Left forelimb (tissue), 1 donor: Measurements from ENCODE around the gene ERMN.

Experiments used
- DNase-seq: peaks from one replicate; pipeline ENCODE4 v3.0.0-alpha.2; 2018; ENCODE audit warnings: low spot score

ERMN gene

GRCh38 chr2:157329524-157329923 lies 3.9 kb upstream of the ERMN start:
- no peak for DNase-seq

- DNase-seq: peak; percentile 73
Observed at GRCh38 chr2:157327621-157328500, 2.2 kb upstream of the ERMN start.

DNA sequence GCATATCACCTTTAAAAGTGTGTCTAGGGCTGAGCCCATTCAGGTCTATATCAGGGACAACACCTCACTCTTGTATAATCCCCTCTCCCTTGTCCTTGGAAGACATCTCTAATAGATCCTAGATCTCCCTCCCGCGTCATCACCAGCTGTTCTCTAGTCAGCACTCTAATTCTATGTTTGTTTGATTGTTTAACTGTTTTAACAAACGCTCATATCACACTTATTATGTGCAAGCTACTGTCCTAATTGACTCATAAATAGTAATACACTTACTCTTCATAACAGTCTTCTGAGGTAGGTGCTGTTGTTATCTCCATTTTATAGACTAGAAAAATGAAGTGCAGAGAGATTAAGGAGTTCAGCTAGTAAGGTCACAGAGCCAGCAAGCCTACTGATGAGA lies 1.6 kb upstream of the ERMN start:
- DNase-seq: no peak

DNA sequence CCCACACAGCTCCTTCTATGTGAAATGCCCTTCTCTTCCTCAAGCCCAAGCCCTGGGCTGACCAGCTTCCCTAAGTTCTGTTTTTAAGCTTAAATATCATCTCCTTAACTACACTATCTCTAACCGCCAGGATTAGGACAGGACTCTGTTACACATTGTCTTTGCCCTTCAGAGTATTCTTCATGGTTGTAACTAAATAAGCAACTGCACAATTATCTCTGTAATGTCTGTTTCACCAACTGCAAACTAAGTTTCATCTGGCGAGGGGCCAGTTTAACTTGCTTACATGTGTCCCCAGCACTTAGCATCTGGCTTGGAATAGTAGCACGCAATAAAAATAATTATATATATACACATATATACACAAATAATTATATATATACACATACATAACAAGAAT lies 1.1 kb upstream of the ERMN start:
- DNase-seq: no peak

DNA sequence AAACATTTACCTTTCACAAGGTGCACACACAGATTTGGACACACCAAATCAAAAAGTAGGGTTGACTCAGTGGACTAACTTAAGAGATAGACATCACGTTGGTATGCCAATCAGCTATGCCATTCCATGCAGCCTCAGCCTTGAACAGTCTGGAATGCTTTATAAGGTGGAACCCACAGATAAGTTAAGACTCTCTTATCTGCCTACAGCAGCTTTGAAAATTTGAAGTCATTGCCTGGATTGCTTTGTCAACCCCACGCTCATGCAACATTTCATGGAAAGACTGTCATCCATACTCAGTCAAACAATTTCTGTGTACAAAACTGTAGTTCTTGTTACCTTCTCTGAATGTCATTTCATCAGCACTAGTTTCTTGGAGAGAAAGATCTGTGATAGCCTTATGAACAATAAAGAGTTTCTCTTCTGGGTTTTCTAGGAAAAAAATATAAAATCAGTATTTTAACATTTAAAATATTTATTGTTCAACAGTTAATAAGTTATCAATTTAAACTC lies 1.2 kb downstream of the ERMN start:
- DNase-seq: no peak

DNA sequence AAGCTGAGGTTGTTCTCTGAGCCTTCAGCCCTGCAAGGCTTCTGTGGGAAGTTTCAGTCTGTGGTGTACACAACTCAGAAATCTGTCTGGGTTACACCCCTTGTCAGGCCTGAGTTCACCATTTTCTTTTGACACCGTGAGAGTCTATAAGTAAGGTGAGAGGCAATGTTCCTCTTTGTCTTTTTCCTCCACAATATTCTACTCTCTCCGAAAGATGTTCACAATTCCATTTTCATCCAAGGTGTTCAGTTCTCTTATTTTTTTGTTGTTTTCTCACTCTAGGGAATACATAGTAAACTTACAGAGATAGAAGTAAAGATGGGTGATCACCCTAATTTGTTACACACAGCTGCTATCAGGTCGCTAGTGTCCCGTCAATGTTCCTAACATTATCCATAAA lies 3.2 kb downstream of the ERMN start:
- DNase-seq: no peak

DNA sequence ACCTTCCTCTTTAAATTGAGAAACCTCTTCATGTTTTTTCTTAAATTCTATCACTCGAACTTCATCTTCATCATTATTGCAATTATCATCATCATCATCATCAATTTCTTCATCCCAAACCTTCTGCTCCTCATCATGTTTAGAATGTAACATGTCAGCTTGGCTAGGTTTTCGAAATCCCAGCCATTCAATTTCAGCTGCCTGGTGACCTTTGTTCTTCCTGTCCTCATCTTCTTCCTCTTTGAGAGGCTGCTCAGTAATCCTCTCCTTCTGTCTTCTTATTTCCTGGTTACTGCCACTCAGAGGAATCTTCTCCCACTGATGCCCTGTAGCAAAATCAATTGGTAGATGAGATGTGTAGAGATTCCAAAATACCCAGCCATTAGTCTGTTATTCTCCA lies 4.2 kb downstream of the ERMN start:
- DNase-seq: no peak

DNA sequence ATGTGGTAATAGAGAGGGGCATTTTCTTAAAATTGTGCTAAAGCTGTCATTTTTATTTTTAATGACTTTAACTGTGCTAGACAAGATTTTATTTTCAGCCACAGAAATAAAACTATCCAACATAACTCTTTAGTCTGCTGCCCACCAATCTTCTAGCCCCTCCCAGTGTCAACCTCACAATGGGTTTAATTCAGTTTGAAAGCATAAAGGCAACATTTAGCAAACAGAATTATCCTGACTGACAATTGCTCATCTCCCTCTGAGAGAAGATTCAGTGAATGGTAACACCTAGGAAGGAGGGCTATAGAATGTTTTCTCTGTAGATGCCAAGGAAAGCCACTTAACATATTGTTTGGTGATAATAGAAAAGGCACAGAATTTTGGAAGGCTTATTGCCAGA lies 5.2 kb downstream of the ERMN start:
- no peak for DNase-seq

DNA sequence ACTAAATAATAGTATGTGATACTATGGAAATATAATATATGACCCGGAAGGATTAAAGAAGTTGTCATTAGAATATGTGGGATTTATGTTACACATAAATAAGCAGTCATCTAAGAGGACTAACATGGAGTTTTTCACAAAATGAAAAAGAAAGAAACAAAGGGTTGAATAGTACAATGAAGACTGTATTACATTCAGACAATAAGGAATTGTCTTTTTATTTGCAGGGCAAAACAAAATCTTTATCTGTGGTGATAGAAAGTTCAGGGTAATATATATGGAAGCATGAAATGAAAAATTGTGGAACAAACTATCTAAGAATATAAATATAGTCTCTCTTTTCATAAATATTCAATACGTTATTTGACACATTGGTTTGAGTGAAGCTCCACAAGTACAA lies 5.8 kb downstream of the ERMN start:
- no peak for DNase-seq

- DNase-seq: no peak
Observed at GRCh38 chr2:157318884-157319283, 6.7 kb downstream of the ERMN start.

- DNase-seq: no peak
Observed at GRCh38 chr2:157315901-157316300, 9.7 kb downstream of the ERMN start.

DNA sequence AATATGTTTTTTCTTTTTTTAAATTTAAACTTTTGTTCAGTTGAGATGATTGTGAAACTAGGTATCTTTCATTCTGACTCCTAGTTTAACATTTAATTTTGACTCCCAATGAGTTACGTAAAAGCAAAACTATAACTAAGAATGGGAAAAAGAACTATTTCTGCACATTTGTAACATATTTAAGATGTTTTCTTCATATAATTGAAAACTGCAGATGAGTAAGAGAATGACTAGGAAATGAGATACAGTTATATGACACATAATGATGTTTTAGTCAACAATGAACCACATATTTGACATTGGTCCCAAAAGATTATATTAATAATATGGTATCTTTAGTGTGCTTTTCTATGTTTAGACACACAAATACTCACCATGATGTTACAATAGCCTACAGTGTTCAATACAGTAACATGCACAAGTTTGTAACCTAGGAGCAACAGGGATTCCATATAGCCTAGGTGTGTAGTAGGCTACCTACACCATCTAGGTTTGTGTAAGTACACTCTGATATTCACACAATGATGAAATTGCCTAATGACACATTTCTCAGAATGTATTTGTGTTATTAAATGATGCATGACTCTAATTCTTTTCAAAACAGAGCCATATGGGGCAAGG lies 12.6 kb downstream of the ERMN start:
- no peak for DNase-seq

- no peak for DNase-seq
Observed at GRCh38 chr2:157311706-157312105, 13.9 kb downstream of the ERMN start.

DNA sequence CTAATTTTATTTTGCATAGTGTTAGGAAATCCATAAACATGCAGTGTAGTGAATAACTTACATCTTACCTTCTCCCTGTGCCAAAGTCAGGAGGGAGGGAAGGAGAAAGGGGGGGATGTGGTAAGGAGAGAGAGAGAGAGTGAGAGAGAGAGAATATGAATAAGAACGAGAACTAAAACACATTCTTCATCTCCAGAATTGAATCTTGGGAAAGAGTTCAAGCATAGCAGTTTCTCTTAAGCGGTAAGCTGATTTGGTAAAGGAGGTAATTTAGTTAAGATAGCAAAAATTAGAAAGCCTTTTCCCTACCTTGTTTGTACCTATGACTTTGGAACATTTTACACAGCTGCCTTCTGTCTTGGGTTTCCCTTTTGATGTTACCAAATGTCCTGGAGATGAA lies 15.7 kb downstream of the ERMN start:
- DNase-seq: no peak

DNA sequence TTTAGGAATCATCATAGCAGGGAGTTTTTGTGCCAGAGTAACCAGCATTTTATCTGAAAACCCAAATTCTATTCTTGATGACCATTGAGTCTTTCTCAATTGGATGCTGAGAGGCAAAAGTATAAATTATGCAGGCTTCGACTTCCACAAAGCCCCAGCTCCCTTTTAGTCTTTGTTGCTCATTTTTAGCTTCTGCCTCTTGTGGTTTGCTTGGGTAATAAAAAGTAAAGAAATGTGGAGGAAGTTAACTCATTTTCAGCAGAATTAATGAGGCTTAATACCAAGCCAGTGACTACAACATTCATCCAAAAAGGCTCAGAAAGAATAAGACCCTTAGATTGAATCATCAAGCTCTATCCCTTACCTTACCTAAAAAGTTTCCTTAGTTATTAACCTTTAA lies 18.6 kb downstream of the ERMN start:
- no peak for DNase-seq

DNA sequence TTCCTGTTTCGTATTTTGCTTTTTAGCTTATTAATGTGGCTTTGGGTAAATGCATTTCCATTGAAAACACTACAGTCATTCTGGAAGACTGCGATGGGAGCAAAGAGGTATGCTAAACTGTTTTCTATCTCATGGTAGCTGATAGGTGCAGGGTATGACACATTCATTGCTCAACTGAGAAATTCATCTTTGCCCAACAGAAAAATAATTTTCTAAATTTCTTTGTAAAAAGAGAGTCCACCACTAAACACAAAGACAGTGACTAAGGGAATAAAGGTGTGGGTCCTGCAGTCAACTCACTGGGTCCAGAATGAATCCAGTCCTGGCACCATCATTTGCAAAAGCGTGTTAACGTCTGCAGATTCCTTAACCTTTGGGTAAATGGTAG lies 19.9 kb downstream of the ERMN start:
- DNase-seq: no peak

- no peak for DNase-seq
Observed at GRCh38 chr2:157304811-157305722, 20.6 kb downstream of the ERMN start.

GRCh38 chr2:157303612-157304011 lies 22.0 kb downstream of the ERMN start:
- no peak for DNase-seq

DNA sequence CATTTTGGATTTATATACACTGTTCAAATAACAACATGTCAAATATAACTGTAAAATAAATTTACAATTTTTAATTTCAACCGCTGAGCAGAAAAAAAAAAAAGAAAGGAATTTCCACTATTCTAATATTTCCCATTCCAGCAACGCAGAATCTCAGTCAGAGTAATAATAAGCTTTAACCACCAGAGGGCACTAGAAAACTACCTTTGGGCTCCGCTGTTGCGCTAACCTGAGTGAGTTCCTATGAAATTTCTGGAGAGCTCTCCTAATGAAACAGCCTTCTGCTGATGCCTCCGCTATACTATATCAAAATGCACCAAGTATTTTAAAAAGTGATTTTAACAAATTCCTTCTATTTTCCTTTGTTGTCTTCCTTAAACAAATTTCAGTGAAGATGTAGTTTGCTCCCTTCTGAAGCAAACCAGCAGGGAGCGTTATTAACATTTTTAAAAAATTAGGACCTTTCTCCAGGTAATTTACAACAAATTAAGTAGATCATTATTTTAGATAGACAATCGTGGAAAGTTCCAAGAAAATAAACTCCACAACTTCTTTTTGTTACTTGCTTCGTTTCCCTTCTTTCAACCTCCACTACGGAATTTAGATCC lies 23.0 kb downstream of the ERMN start:
- no peak for DNase-seq

DNA sequence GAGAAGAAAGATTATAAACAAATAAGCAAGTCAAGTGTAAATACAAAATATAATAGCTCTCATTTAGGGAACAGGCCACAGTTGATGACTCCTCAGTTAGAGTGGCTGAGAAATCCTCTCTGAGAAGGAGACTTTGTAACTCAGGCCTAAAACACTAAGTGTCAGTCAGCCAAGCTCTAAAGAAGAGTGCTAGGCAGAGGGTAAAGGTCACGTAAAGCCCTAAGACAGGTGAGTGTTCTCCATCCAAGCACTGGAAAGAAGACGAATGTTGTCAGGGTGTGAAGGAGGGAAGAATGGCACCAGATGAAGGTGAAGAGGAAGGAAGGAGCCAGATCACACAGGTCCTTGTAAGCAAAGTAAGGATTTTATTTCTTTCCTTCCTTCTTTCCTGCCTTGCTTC lies 24.3 kb downstream of the ERMN start:
- no peak for DNase-seq

GRCh38 chr2:157296958-157297357 lies 28.7 kb downstream of the ERMN start:
- no peak for DNase-seq

DNA sequence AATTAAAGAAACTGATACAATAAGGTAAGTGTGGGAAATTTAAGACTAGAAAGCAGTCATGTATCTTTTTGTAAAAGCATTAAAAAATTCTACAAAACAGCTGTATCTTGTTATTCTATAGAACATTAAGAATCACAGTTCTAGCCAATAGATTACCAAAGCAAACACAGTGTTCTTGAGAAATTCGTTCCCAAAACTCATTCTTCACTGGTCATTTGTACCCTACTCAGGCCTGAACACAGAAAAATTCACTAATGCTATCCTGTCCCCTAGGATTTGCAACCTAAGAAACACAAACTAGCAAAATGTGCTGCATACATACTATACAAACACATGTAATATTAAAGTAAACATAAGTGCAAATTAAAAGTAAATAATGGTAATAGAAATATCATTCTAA lies 29.1 kb downstream of the ERMN start:
- DNase-seq: no peak
